ENCODE data around the gene ADAP1. TPM values are rescaled to one million over a fixed set of nuclear protein-coding genes. Genes with fewer than 3 reads are reported as not detected.
A peak's percentile ranks its signal among the peaks of the same experiment; 100 is the strongest.

The ADAP1 gene
- total and polyA plus RNA-seq, 2 experiments from 2014 or later = 0.24 to 1.1 TPM

DNA sequence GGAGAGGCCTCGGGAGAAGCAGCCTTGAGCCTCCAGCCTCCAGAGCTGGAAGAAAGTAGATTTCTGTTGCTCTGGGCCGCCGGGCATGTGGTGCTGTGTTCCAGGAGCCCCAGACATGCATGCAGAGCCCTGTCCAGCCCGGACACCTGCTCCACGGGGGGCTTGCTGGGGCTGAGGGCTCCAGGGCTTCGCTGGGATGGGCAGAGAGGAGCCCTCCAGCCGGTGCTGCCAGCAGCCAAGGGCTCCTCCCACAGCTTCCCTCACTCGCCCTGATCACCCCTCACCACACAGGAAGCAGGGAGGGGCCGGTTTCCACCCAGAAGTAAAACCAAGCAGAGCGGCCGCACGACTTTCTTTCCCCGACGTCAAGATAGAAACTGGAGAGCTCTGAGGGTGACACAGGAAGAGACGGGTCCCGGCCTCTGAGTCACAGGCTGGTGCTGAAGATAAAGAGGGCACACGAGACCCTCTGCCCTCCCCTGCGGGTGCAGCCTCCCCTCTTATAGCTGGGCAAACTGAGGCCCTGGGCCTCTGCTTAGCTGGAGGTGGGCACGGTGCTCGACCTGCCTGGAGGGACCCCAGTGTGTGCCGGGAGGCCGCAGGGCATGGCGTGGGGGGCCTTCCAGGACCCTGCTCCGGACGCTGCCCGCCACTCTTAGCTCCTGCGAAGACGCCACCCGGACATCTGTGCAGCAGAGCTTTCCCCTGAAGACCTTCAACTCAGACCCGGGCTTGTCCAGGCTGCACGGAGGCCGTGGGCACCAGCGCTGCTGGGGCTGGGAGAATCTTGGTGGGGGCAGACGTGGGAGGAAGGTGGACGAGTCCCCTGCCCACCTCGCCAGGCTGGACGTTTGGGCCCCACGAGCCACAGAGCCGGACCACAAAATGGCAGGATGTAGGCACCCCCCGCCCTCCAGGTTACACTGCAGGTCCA is 31.1 kb downstream of the ADAP1 start:
- Histone ChIP-seq H3K9me2 (ENCODE audit: insufficient read depth) (no peaks in the 10 kb centered on the region), H3K27me3 (replicated peaks; ENCODE audit: insufficient read depth) (no peaks in the 10 kb centered on the region), H2AFZ (no peak overlapping the region), H3F3A (ENCODE audit: insufficient read depth) (no peaks in the 10 kb centered on the region), H3K79me2 (ENCODE audit: insufficient read depth) (no peaks in the 10 kb centered on the region), H3K9me3 (ENCODE audit: low read depth) (no peaks in the 10 kb centered on the region), H3K36me3 (ENCODE audit: low read depth) (no peaks in the 10 kb centered on the region), H3K27ac (no peak overlapping the region), H3K4me2 (ENCODE audit: unreplicated experiment) (no peak overlapping the region), H4K20me1 (ENCODE audit: insufficient read depth) (no peaks in the 10 kb centered on the region), H3K4me1 (ENCODE audit: insufficient read depth) (0 out of 2 replicates have a peak, but pooled peaks cover 3% of the 10 kb centered on the region), H3K9ac (no peak overlapping the region), H3K4me3 (no peak overlapping the region)
- WGBS, 2 experiments (ENCODE audit: low coverage in 1 of 2, low lambda C conversion rate in 2 of 2, missing lambda C conversion rate in 2 of 2) = 26 to 39% methylated on average over 33 to 38 of the region's 40 CpGs
- TF ChIP-seq EZH2 (IDR thresholded peaks at IDR 0.05; ENCODE audit: insufficient read depth, poor library complexity, severe bottlenecking) = no peak
- TF ChIP-seq EZH2phosphoT487 (IDR thresholded peaks at IDR 0.05; ENCODE audit: insufficient read depth, low read depth) = no peak
- in situ Hi-C loops (cut with MboI) = no loop called here
- DNase-seq = peak; percentile 44

DNA sequence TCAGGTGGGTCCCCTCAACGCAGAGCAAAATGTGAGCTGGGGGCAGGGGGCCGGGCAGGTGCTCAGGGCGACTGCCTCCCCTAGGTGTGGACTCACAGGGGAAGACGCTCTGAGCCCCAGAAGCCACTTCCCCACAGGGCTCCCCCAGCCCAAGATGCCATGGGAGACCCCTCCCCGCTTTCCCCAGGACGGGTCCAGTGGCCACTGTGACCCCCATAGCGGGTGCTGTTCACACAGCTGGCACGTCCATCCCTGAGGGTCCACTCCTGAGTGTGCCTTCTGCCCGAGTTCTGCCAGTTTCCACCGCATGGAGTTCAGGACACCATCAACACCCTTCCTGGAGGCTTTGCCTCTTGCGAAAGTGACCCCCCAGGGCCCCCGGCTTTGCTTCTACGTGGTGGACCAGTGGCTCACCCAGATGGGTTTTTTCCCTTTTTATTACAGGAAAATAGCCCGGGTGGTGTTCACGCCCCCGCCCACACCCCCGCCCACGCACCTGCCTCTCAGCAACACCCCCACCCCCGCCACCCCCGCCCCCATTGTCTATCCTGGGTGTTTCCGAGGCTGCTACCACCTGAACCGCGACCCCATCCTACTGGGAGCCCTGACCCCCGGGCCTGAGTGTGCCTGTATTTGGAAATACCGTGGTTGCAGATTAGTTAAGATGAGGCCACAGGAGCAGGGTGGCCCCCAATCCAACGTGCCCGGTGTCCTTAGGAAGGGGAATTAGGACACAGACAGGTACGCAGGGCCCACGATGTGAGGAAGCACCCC is 32.0 kb downstream of the ADAP1 start:
- Histone ChIP-seq H3K9me2 (ENCODE audit: insufficient read depth) (no peaks in the 10 kb centered on the region), H3K4me2 (ENCODE audit: unreplicated experiment) (no peak overlapping the region), H4K20me1 (ENCODE audit: insufficient read depth) (no peaks in the 10 kb centered on the region), H3F3A (ENCODE audit: insufficient read depth) (no peaks in the 10 kb centered on the region), H3K4me3 (no peak overlapping the region), H2AFZ (no peak overlapping the region), H3K27me3 (replicated peaks; ENCODE audit: insufficient read depth) (no peaks in the 10 kb centered on the region), H3K79me2 (ENCODE audit: insufficient read depth) (no peaks in the 10 kb centered on the region), H3K27ac (no peak overlapping the region), H3K36me3 (ENCODE audit: low read depth) (no peaks in the 10 kb centered on the region), H3K9ac (no peak overlapping the region), H3K9me3 (ENCODE audit: low read depth) (no peaks in the 10 kb centered on the region), H3K4me1 (ENCODE audit: insufficient read depth) (0 out of 2 replicates have a peak, but pooled peaks cover 3% of the 10 kb centered on the region)
- WGBS, 2 experiments (ENCODE audit: low coverage in 1 of 2, low lambda C conversion rate in 2 of 2, missing lambda C conversion rate in 2 of 2) = 60 to 64% methylated on average over 20 to 29 of the region's 29 CpGs
- in situ Hi-C loops (cut with MboI) = no loop called here
- DNase-seq = no peak
- TF ChIP-seq EZH2phosphoT487 (IDR thresholded peaks at IDR 0.05; ENCODE audit: insufficient read depth, low read depth) (no peak), EZH2 (IDR thresholded peaks at IDR 0.05; ENCODE audit: insufficient read depth, poor library complexity, severe bottlenecking) (no peak)

- no peak overlapping the region for H3K9ac ChIP-seq
- H3K4me3 ChIP-seq = no peak overlapping the region
- WGBS, 2 experiments (ENCODE audit: low coverage in 1 of 2, low lambda C conversion rate in 2 of 2, missing lambda C conversion rate in 2 of 2) = 74 to 77% methylated on average over 33 to 36 of the region's 36 CpGs
- no peaks in the 10 kb centered on the region for H3K36me3 ChIP-seq (ENCODE audit: low read depth)
- DNase-seq = no peak
- H3K27me3 ChIP-seq (replicated peaks; ENCODE audit: insufficient read depth) = no peaks in the 10 kb centered on the region
- no peaks in the 10 kb centered on the region for H4K20me1 ChIP-seq (ENCODE audit: insufficient read depth)
- H3K4me1 ChIP-seq (ENCODE audit: insufficient read depth) = 0 out of 2 replicates have a peak, but pooled peaks cover 3% of the 10 kb centered on the region
- no peak for TF ChIP-seq EZH2phosphoT487 (IDR thresholded peaks at IDR 0.05; ENCODE audit: insufficient read depth, low read depth)
- no peak for TF ChIP-seq EZH2 (IDR thresholded peaks at IDR 0.05; ENCODE audit: insufficient read depth, poor library complexity, severe bottlenecking)
- H3K4me2 ChIP-seq (ENCODE audit: unreplicated experiment) = no peak overlapping the region
- no peaks in the 10 kb centered on the region for H3F3A ChIP-seq (ENCODE audit: insufficient read depth)
- no peak overlapping the region for H2AFZ ChIP-seq
- H3K79me2 ChIP-seq (ENCODE audit: insufficient read depth) = no peaks in the 10 kb centered on the region
- no peak overlapping the region for H3K27ac ChIP-seq
- no peaks in the 10 kb centered on the region for H3K9me3 ChIP-seq (ENCODE audit: low read depth)
- no peaks in the 10 kb centered on the region for H3K9me2 ChIP-seq (ENCODE audit: insufficient read depth)
- in situ Hi-C loops (cut with MboI) = no loop called here
These were observed 32.7 kb downstream of the ADAP1 start for GRCh38 chr7:921581-922333.

DNA sequence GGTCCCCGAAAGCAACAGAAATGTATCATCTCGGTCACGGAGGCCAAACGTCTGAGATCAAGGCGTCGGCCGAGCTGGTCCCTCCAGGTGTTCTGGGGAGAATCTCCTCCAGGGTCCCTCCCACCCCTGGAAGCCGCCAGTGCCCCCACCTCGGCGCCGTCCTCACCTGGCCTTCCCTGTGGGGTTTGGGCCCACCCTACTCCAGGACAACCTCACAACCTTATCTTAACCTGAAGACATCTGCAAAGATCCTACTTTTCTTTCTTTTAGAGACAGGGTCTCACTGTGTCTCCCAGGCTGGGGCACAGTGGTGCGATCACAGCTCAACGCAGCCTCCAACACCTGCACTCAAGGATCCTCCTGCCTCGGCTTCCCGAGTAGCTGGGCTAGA is 33.4 kb downstream of the ADAP1 start:
- Histone ChIP-seq H3K27me3 (replicated peaks; ENCODE audit: insufficient read depth) (0 out of 2 replicates have a peak, but pooled peaks cover 5% of the 10 kb centered on the region), H3K27ac (no peak overlapping the region), H3K4me2 (ENCODE audit: unreplicated experiment) (no peak overlapping the region), H3K36me3 (ENCODE audit: low read depth) (no peaks in the 10 kb centered on the region), H2AFZ (no peak overlapping the region), H3K4me1 (ENCODE audit: insufficient read depth) (0 out of 2 replicates have a peak, but pooled peaks cover 3% of the 10 kb centered on the region), H4K20me1 (ENCODE audit: insufficient read depth) (no peaks in the 10 kb centered on the region), H3K79me2 (ENCODE audit: insufficient read depth) (no peaks in the 10 kb centered on the region), H3K9me2 (ENCODE audit: insufficient read depth) (no peaks in the 10 kb centered on the region), H3K9ac (no peak overlapping the region), H3K4me3 (no peak overlapping the region), H3K9me3 (ENCODE audit: low read depth) (no peaks in the 10 kb centered on the region), H3F3A (ENCODE audit: insufficient read depth) (no peaks in the 10 kb centered on the region)
- in situ Hi-C loops (cut with MboI) = no loop called here
- WGBS, 2 experiments (ENCODE audit: low coverage in 1 of 2, low lambda C conversion rate in 2 of 2, missing lambda C conversion rate in 2 of 2) = 87 to 89% methylated on average over 13 to 15 of the region's 15 CpGs
- TF ChIP-seq EZH2 (IDR thresholded peaks at IDR 0.05; ENCODE audit: insufficient read depth, poor library complexity, severe bottlenecking) (no peak), EZH2phosphoT487 (IDR thresholded peaks at IDR 0.05; ENCODE audit: insufficient read depth, low read depth) (no peak)
- no peak for DNase-seq
